ENCODE measurements around the gene BBOF1.

The BBOF1 gene

GRCh38 chr14:74049876-74050495, 30.8 kb downstream of the BBOF1 start:
- no peaks in the 10 kb centered on the region for H3K27me3 ChIP-seq (ENCODE audit: insufficient read depth, low read length, poor library complexity)
- no peaks in the 10 kb centered on the region for H3K9me3 ChIP-seq (ENCODE audit: insufficient read depth, low read length, severe bottlenecking)
- no peak for DNase-seq
- H3K79me2 ChIP-seq (ENCODE audit: insufficient read depth, low read length), result no peaks in the 10 kb centered on the region
- no peak for TF ChIP-seq CTCF (IDR thresholded peaks at IDR 0.05; ENCODE audit: borderline replicate concordance, extremely low read depth, low read length, poor library complexity, severe bottlenecking)
- no peak for TF ChIP-seq EZH2 (IDR thresholded peaks at IDR 0.05; ENCODE audit: borderline replicate concordance, low read depth, low read length, severe bottlenecking)
- no peaks in the 10 kb centered on the region for H4K20me1 ChIP-seq (ENCODE audit: insufficient read depth, low read length)
- H3K36me3 ChIP-seq (ENCODE audit: insufficient read depth, low read length), result no peaks in the 10 kb centered on the region
- no peak overlapping the region for H3K9ac ChIP-seq (ENCODE audit: low read depth, low read length)
- H3K27ac ChIP-seq (ENCODE audit: low read length), result no peak overlapping the region
- H3K4me2 ChIP-seq (ENCODE audit: insufficient read depth, low read length), result no peak overlapping the region
- no peaks in the 10 kb centered on the region for H3K4me1 ChIP-seq (ENCODE audit: insufficient read depth, low read length)
- ATAC-seq (ENCODE audit: insufficient read depth, low read depth), result no peak
- H3K4me3 ChIP-seq (ENCODE audit: low read depth in 1 of 2, low read length in 2 of 2), result no peak overlapping the region
- no peak overlapping the region for H2AFZ ChIP-seq (ENCODE audit: low read depth, low read length)

- no peak for TF ChIP-seq CTCF (IDR thresholded peaks at IDR 0.05; ENCODE audit: borderline replicate concordance, extremely low read depth, low read length, poor library complexity, severe bottlenecking)
- TF ChIP-seq EZH2 (IDR thresholded peaks at IDR 0.05; ENCODE audit: borderline replicate concordance, low read depth, low read length, severe bottlenecking), result no peak
- Histone ChIP-seq H3K4me2 (ENCODE audit: insufficient read depth, low read length) (no peak overlapping the region), H3K9me3 (ENCODE audit: insufficient read depth, low read length, severe bottlenecking) (no peaks in the 10 kb centered on the region), H3K4me1 (ENCODE audit: insufficient read depth, low read length) (no peaks in the 10 kb centered on the region), H3K27ac (ENCODE audit: low read length) (no peak overlapping the region), H2AFZ (ENCODE audit: low read depth, low read length) (no peak overlapping the region), H3K9ac (ENCODE audit: low read depth, low read length) (no peak overlapping the region), H3K79me2 (ENCODE audit: insufficient read depth, low read length) (no peaks in the 10 kb centered on the region), H3K27me3 (ENCODE audit: insufficient read depth, low read length, poor library complexity) (no peaks in the 10 kb centered on the region), H4K20me1 (ENCODE audit: insufficient read depth, low read length) (no peaks in the 10 kb centered on the region), H3K4me3 (ENCODE audit: low read depth in 1 of 2, low read length in 2 of 2) (no peak overlapping the region), H3K36me3 (ENCODE audit: insufficient read depth, low read length) (peaks cover 54% of the 10 kb centered on the region)
- no peak for ATAC-seq (ENCODE audit: insufficient read depth, low read depth)
- DNase-seq, result no peak
These were observed 43.6 kb downstream of the BBOF1 start for GRCh38 chr14:74062809-74063150.

- no peaks in the 10 kb centered on the region for H4K20me1 ChIP-seq (ENCODE audit: insufficient read depth, low read length)
- H3K4me2 ChIP-seq (ENCODE audit: insufficient read depth, low read length), result no peak overlapping the region
- DNase-seq (no peak), ATAC-seq (ENCODE audit: insufficient read depth, low read depth) (no peak)
- H3K27ac ChIP-seq (ENCODE audit: low read length), result no peak overlapping the region
- no peaks in the 10 kb centered on the region for H3K79me2 ChIP-seq (ENCODE audit: insufficient read depth, low read length)
- no peaks in the 10 kb centered on the region for H3K27me3 ChIP-seq (ENCODE audit: insufficient read depth, low read length, poor library complexity)
- no peaks in the 10 kb centered on the region for H3K4me1 ChIP-seq (ENCODE audit: insufficient read depth, low read length)
- no peak overlapping the region for H3K4me3 ChIP-seq (ENCODE audit: low read depth in 1 of 2, low read length in 2 of 2)
- H3K9me3 ChIP-seq (ENCODE audit: insufficient read depth, low read length, severe bottlenecking), result no peaks in the 10 kb centered on the region
- peaks cover 49% of the 10 kb centered on the region for H3K36me3 ChIP-seq (ENCODE audit: insufficient read depth, low read length)
- TF ChIP-seq EZH2 (IDR thresholded peaks at IDR 0.05; ENCODE audit: borderline replicate concordance, low read depth, low read length, severe bottlenecking) (no peak), CTCF (IDR thresholded peaks at IDR 0.05; ENCODE audit: borderline replicate concordance, extremely low read depth, low read length, poor library complexity, severe bottlenecking) (no peak)
- H2AFZ ChIP-seq (ENCODE audit: low read depth, low read length), result no peak overlapping the region
- no peak overlapping the region for H3K9ac ChIP-seq (ENCODE audit: low read depth, low read length)
These were observed 45.3 kb downstream of the BBOF1 start for GRCh38 chr14:74064426-74064825.

GRCh38 chr14:74064883-74065282, 45.7 kb downstream of the BBOF1 start:
- no peak overlapping the region for H3K27ac ChIP-seq (ENCODE audit: low read length)
- TF ChIP-seq EZH2 (IDR thresholded peaks at IDR 0.05; ENCODE audit: borderline replicate concordance, low read depth, low read length, severe bottlenecking) (no peak), CTCF (IDR thresholded peaks at IDR 0.05; ENCODE audit: borderline replicate concordance, extremely low read depth, low read length, poor library complexity, severe bottlenecking) (no peak)
- no peak overlapping the region for H2AFZ ChIP-seq (ENCODE audit: low read depth, low read length)
- H3K4me1 ChIP-seq (ENCODE audit: insufficient read depth, low read length), result no peaks in the 10 kb centered on the region
- no peak overlapping the region for H3K4me2 ChIP-seq (ENCODE audit: insufficient read depth, low read length)
- H4K20me1 ChIP-seq (ENCODE audit: insufficient read depth, low read length), result no peaks in the 10 kb centered on the region
- no peak for DNase-seq
- H3K27me3 ChIP-seq (ENCODE audit: insufficient read depth, low read length, poor library complexity), result no peaks in the 10 kb centered on the region
- no peak overlapping the region for H3K4me3 ChIP-seq (ENCODE audit: low read depth in 1 of 2, low read length in 2 of 2)
- H3K9ac ChIP-seq (ENCODE audit: low read depth, low read length), result no peak overlapping the region
- ATAC-seq (ENCODE audit: insufficient read depth, low read depth), result no peak
- H3K79me2 ChIP-seq (ENCODE audit: insufficient read depth, low read length), result no peaks in the 10 kb centered on the region
- H3K36me3 ChIP-seq (ENCODE audit: insufficient read depth, low read length), result peaks cover 45% of the 10 kb centered on the region
- H3K9me3 ChIP-seq (ENCODE audit: insufficient read depth, low read length, severe bottlenecking), result no peaks in the 10 kb centered on the region
